Uterus (tissue), 2 donors: Measurements from ENCODE around the gene SETBP1.

Source experiments
- CTCF ChIP-seq, 4 experiments: fragments of 200-600 bp in 2 of 4; fragments of 450-650 bp in 2 of 4; sonication (generic) in 2 of 4; IDR thresholded peaks; one replicate each; pipeline ENCODE4 v1.5.1; 2016 to 2019; ENCODE audit warnings: antibody characterized with exemption in 4 of 4, mild to moderate bottlenecking in 2 of 4, moderate library complexity in 1 of 4
- POLR2A ChIP-seq, 2 donors: fragments of 450-650 bp; IDR thresholded peaks; one replicate each; pipeline ENCODE4 v1.6.1; 2016; ENCODE audit warnings: antibody characterized with exemption in 2 of 2, mild to moderate bottlenecking in 1 of 2, moderate library complexity in 1 of 2

- TF ChIP-seq CTCF (IDR thresholded peaks at IDR 0.05) (no peak), POLR2A (IDR thresholded peaks at IDR 0.05) (no peak)
Observed at GRCh38 chr18:45110577-45111501, 430.2 kb downstream of the SETBP1 start.
